ENCODE data around the gene RCAN3.
"Not testable (repeated sequence)": the region's sequence is repeated elsewhere in the genome, so short reads cannot be mapped to it uniquely, and the experiment has no call there.

The RCAN3 gene

DNA sequence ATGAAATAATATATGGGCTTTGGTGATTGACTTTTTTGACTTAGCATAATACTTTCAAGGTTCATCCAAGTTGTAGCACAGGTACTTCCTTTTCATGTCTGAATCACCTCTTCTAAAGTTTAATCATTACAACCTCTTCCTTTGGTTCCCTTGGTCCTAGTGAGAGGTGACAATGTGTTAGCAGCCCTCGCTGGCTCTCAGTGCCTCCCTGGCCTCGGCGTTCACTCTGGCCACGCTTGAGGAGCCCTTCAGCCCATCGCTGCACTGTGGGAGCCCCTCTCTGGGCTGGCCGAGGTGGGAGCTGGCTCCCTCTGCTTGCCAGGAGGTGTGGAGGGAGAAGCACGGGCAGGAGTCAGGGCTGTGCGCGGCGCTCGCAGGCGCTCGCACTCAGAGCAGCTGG, 13.0 kb upstream of the RCAN3 start:
- Histone ChIP-seq H3K9me3 (ENCODE audit: low read depth, low read length) (no peaks in the 10 kb centered on the region), H3K36me3 (ENCODE audit: insufficient read depth, low read length) (no peaks in the 10 kb centered on the region), H3K9ac (ENCODE audit: insufficient read length) (no peak overlapping the region), H3K27ac (no peak overlapping the region), H3K4me3 (no peak overlapping the region)
- TF ChIP-seq EZH2 (IDR thresholded peaks at IDR 0.05) (no peak), POLR2AphosphoS5 (IDR thresholded peaks at IDR 0.05; ENCODE audit: borderline replicate concordance, low read depth, low read length) (no peak), FOXP2 (optimal IDR thresholded peaks at IDR 0.05; ENCODE audit: control extremely low read depth, extremely low read length, insufficient read depth) (no peak)
- DNase-seq (ENCODE audit: low read depth, low spot score), result no peak

- H3K36me3 ChIP-seq (ENCODE audit: insufficient read depth, low read length), result no peaks in the 10 kb centered on the region
- DNase-seq (ENCODE audit: low read depth, low spot score), result no peak
- H3K27ac ChIP-seq, result no peak overlapping the region
- H3K9me3 ChIP-seq (ENCODE audit: low read depth, low read length), result no peaks in the 10 kb centered on the region
- no peak for TF ChIP-seq EZH2 (IDR thresholded peaks at IDR 0.05)
- TF ChIP-seq POLR2AphosphoS5 (IDR thresholded peaks at IDR 0.05; ENCODE audit: borderline replicate concordance, low read depth, low read length), result no peak
- TF ChIP-seq FOXP2 (optimal IDR thresholded peaks at IDR 0.05; ENCODE audit: control extremely low read depth, extremely low read length, insufficient read depth), result no peak
- H3K9ac ChIP-seq (ENCODE audit: insufficient read length), result no peak overlapping the region
- no peak overlapping the region for H3K4me3 ChIP-seq
Observed at GRCh38 chr1:24490101-24490781, 12.4 kb upstream of the RCAN3 start.

DNA sequence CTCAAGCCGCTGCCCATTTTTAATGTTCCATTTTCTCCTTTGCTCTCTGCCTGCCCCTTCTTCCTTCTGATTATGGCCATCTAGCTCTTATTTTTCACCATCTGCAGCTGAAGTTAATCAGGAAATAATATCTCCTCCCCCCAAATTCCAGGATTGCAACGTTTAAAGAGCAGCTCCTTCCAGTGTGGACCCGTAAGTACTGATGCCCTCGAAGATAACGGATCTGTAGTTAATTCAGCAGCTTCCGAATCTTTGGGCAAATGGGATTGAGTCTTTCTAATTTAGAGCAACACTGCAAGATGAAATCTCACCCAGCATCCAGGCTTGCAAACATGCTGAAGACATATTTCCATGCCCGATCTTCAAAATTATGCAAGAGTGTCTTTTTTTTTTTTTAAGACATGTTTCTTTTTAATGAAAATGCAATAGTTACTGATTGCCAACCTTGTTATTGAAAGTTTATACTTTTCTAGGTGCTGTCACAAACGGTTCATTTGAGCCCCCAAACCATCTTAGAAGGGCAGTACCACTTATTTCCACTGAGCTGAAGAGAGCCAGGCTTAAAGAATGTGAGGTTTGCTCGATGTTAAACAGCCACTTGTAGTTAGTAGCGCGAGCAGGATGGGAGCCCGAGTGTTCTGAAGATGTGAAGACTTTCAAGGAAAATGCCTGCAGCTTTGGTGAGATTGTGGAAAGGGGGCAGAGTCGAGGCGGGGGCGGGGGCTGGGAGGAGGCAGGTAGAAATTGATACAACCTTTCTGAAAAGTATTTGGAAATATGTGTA, 10.9 kb upstream of the RCAN3 start:
- no peak for TF ChIP-seq EZH2 (IDR thresholded peaks at IDR 0.05)
- Histone ChIP-seq H3K4me3 (no peak overlapping the region), H3K9ac (ENCODE audit: insufficient read length) (no peak overlapping the region), H3K9me3 (ENCODE audit: low read depth, low read length) (no peaks in the 10 kb centered on the region), H3K27ac (no peak overlapping the region), H3K36me3 (ENCODE audit: insufficient read depth, low read length) (no peaks in the 10 kb centered on the region)
- DNase-seq (ENCODE audit: low read depth, low spot score), result no peak

DNA sequence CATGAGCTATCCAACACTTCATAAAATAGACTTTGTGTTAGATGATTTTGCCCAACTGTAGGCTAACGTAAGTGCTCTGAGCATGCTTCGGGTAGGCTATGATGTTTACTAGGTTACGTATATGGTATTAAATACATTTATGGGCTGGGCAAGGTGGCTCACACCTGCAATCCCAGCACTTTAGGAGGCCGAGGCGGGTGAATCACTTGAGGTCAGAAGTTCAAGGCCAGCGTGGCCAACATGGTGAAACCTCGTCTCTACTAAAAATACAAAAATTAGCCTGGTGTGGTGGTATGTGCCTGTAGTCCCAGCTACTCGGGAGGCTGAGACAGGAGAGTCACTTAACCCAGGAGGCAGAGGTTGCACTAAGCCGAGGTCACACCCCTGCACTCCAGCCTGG, 9.7 kb upstream of the RCAN3 start:
- not testable (repeated sequence) for H3K4me3 ChIP-seq; H3K27ac ChIP-seq; DNase-seq (ENCODE audit: low read depth, low spot score); H3K9ac ChIP-seq (ENCODE audit: insufficient read length); H3K9me3 ChIP-seq (ENCODE audit: low read depth, low read length); H3K36me3 ChIP-seq (ENCODE audit: insufficient read depth, low read length)

DNA sequence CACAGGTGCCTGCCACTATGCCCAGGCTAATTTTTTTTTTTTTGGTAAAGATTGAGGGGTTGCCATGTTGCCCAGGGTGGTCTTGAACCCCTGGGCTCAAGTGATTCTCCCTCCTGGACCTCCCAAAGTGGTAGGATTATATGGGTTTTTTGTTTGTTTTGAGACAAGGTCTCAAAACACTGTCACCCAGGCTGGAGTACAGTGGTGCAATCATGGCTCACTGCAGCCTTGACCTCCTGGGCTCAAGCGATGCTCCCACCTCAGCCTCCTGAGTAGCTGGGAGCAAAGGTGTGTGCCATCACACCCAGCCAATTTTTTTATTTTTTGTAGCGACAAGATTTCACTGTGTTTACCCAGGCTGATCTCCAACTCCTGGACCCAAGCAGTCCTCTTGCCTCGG, 8.9 kb upstream of the RCAN3 start:
- DNase-seq (ENCODE audit: low read depth, low spot score), result no peak
- no peaks in the 10 kb centered on the region for H3K9me3 ChIP-seq (ENCODE audit: low read depth, low read length)
- H3K9ac ChIP-seq (ENCODE audit: insufficient read length), result no peak overlapping the region
- H3K4me3 ChIP-seq, result no peak overlapping the region
- TF ChIP-seq EZH2 (IDR thresholded peaks at IDR 0.05) (no peak), FOXP2 (optimal IDR thresholded peaks at IDR 0.05; ENCODE audit: control extremely low read depth, extremely low read length, insufficient read depth) (no peak), POLR2AphosphoS5 (IDR thresholded peaks at IDR 0.05; ENCODE audit: borderline replicate concordance, low read depth, low read length) (no peak)
- H3K27ac ChIP-seq, result no peak overlapping the region
- no peaks in the 10 kb centered on the region for H3K36me3 ChIP-seq (ENCODE audit: insufficient read depth, low read length)

- H3K4me3 ChIP-seq, result no peak overlapping the region
- no peak overlapping the region for H3K9ac ChIP-seq (ENCODE audit: insufficient read length)
- no peak for TF ChIP-seq EZH2 (IDR thresholded peaks at IDR 0.05)
- TF ChIP-seq FOXP2 (optimal IDR thresholded peaks at IDR 0.05; ENCODE audit: control extremely low read depth, extremely low read length, insufficient read depth), result no peak
- TF ChIP-seq POLR2AphosphoS5 (IDR thresholded peaks at IDR 0.05; ENCODE audit: borderline replicate concordance, low read depth, low read length), result no peak
- DNase-seq (ENCODE audit: low read depth, low spot score), result no peak
- no peaks in the 10 kb centered on the region for H3K36me3 ChIP-seq (ENCODE audit: insufficient read depth, low read length)
- no peaks in the 10 kb centered on the region for H3K9me3 ChIP-seq (ENCODE audit: low read depth, low read length)
- no peak overlapping the region for H3K27ac ChIP-seq
Observed at GRCh38 chr1:24498589-24498988, 4.0 kb upstream of the RCAN3 start.

DNA sequence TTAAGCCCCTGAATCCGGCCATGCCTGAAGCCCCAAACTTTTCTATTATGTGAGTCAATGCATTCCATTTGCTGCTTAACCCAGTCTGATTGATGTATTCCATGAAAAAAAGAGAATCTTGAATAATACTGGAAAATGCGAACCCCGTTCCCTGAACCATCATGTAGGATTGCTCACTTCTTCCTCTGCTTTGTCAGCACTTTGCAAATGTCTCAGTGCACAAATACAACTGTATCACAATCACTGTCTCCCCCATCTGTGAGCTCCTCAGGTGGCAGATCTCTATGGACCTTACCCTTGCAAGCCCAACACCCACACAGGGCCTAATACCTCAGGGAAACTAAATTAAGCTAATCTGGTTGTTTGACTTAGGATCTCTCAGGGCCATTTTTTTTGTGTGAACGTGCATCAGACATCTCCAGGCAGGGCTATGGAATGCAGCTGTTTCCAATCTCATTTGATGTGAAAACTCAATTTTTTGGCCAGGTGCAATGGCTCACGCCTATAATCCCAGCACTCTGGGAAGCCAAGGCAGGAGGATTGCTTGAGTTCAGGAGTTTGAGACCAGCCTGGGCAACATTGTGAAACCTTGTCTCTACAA, 2.1 kb upstream of the RCAN3 start:
- no peak for DNase-seq (ENCODE audit: low read depth, low spot score)
- H3K4me3 ChIP-seq, result no peak overlapping the region
- no peaks in the 10 kb centered on the region for H3K9me3 ChIP-seq (ENCODE audit: low read depth, low read length)
- TF ChIP-seq EZH2 (IDR thresholded peaks at IDR 0.05) (no peak), POLR2AphosphoS5 (IDR thresholded peaks at IDR 0.05; ENCODE audit: borderline replicate concordance, low read depth, low read length) (no peak), FOXP2 (optimal IDR thresholded peaks at IDR 0.05; ENCODE audit: control extremely low read depth, extremely low read length, insufficient read depth) (no peak)
- no peaks in the 10 kb centered on the region for H3K36me3 ChIP-seq (ENCODE audit: insufficient read depth, low read length)
- no peak overlapping the region for H3K9ac ChIP-seq (ENCODE audit: insufficient read length)
- no peak overlapping the region for H3K27ac ChIP-seq

GRCh38 chr1:24501371-24502064, 1.1 kb upstream of the RCAN3 start:
- H3K27ac ChIP-seq, result no peak overlapping the region; the same call in 1 of the 2 replicates
- H3K36me3 ChIP-seq (ENCODE audit: insufficient read depth, low read length), result no peaks in the 10 kb centered on the region
- H3K9ac ChIP-seq (ENCODE audit: insufficient read length), result no peak overlapping the region
- peak overlapping the region; percentile 95 for H3K4me3 ChIP-seq
- no peaks in the 10 kb centered on the region for H3K9me3 ChIP-seq (ENCODE audit: low read depth, low read length)
- DNase-seq (ENCODE audit: low read depth, low spot score), result no peak
- no peak for TF ChIP-seq FOXP2 (optimal IDR thresholded peaks at IDR 0.05; ENCODE audit: control extremely low read depth, extremely low read length, insufficient read depth)
- no peak for TF ChIP-seq EZH2 (IDR thresholded peaks at IDR 0.05)
- TF ChIP-seq POLR2AphosphoS5 (IDR thresholded peaks at IDR 0.05; ENCODE audit: borderline replicate concordance, low read depth, low read length), result no peak

Measured in SK-N-MC (cell line).